ENCODE measurements around the gene TUFT1.

Gene TUFT1

DNA sequence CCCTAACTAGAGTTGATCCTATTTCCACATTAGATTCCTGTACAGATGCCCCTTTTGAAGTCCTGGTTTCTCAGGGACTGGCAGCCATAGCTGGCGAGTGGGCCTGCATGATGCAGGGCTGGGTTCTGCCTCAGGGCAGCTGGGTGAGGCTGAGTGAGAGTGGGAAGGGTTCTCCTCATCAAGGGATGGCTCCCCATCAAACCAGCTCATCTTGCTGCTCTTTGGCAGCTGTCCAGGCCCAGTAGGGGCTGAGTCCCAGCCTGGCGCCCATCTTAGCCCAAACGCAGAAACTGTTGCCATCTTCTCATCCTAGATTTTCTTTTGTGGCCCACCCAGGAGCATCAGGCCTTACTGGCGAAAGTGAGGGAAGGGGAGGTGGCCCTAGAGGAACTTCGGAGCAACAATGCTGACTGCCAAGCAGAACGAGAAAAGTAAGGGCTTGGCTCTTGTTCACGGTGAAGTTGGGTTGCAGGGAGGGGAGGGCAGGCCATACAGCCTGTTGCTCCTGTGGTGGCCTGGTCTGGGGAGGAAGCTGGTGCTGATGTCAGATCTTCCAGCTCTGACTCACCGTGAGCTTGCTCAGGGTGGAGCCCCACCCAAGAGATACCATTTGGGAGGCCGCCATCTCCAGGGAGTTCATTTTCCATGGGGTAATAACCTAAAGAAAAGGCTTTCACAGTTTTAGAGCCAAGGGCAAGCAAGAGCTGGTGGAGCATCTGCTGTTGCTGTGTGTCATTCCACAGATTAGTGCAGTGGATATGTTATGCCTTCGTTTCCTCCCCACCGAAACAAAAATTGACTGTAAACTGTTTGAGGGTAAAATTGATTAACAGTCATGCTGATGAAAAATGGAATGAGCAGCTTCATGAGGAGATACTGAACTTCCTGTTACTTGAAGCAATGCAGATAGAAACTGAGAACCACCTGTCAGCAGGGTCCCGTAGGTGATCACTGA lies 34.7 kb downstream of the TUFT1 start:
- no peak overlapping the region for H3K4me3 ChIP-seq (ENCODE audit: low read depth, low read length)
- TF ChIP-seq, protein P1, sequence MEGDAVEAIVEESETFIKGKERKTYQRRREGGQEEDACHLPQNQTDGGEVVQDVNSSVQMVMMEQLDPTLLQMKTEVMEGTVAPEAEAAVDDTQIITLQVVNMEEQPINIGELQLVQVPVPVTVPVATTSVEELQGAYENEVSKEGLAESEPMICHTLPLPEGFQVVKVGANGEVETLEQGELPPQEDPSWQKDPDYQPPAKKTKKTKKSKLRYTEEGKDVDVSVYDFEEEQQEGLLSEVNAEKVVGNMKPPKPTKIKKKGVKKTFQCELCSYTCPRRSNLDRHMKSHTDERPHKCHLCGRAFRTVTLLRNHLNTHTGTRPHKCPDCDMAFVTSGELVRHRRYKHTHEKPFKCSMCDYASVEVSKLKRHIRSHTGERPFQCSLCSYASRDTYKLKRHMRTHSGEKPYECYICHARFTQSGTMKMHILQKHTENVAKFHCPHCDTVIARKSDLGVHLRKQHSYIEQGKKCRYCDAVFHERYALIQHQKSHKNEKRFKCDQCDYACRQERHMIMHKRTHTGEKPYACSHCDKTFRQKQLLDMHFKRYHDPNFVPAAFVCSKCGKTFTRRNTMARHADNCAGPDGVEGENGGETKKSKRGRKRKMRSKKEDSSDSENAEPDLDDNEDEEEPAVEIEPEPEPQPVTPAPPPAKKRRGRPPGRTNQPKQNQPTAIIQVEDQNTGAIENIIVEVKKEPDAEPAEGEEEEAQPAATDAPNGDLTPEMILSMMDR (conservative IDR thresholded peaks at IDR 0.05; ENCODE audit: low read depth, low read length), result no peak
- DNase-seq (ENCODE audit: low read depth), result peak; percentile 61

GRCh38 chr1:151577173-151577572 lies 37.1 kb downstream of the TUFT1 start:
- H3K4me3 ChIP-seq (ENCODE audit: low read depth, low read length), result no peak overlapping the region
- TF ChIP-seq, protein P1 (conservative IDR thresholded peaks at IDR 0.05; ENCODE audit: low read depth, low read length), result no peak
- no peak for DNase-seq (ENCODE audit: low read depth)

- no peak overlapping the region for H3K4me3 ChIP-seq (ENCODE audit: low read depth, low read length)
- no peak for DNase-seq (ENCODE audit: low read depth)
- TF ChIP-seq, protein P1 (conservative IDR thresholded peaks at IDR 0.05; ENCODE audit: low read depth, low read length), result no peak
Measured at GRCh38 chr1:151578941-151579340, 38.8 kb downstream of the TUFT1 start.

- TF ChIP-seq, protein P1 (conservative IDR thresholded peaks at IDR 0.05; ENCODE audit: low read depth, low read length), result no peak
- DNase-seq (ENCODE audit: low read depth), result peak; percentile 63
- no peak overlapping the region for H3K4me3 ChIP-seq (ENCODE audit: low read depth, low read length)
Measured at GRCh38 chr1:151579436-151580225, 39.5 kb downstream of the TUFT1 start.

GRCh38 chr1:151581451-151581850 lies 41.3 kb downstream of the TUFT1 start:
- H3K4me3 ChIP-seq (ENCODE audit: low read depth, low read length), result no peak overlapping the region
- TF ChIP-seq, protein P1 (conservative IDR thresholded peaks at IDR 0.05; ENCODE audit: low read depth, low read length), result no peak
- no peak for DNase-seq (ENCODE audit: low read depth)

- TF ChIP-seq, protein P1 (conservative IDR thresholded peaks at IDR 0.05; ENCODE audit: low read depth, low read length), result no peak
- DNase-seq (ENCODE audit: low read depth), result no peak
- no peak overlapping the region for H3K4me3 ChIP-seq (ENCODE audit: low read depth, low read length)
Measured at GRCh38 chr1:151581921-151582320, 41.8 kb downstream of the TUFT1 start.

Data from choroid plexus epithelial cell (primary cell).